Measurements from ENCODE around the gene LIX1L.

Gene LIX1L

GRCh38 chr1:145897969-145898368, 59.8 kb downstream of the LIX1L start:
- no peak for DNase-seq (ENCODE audit: low read depth in 2 of 3, low spot score in 2 of 3)

GRCh38 chr1:145895471-145895870, 62.3 kb downstream of the LIX1L start:
- no peak for DNase-seq (ENCODE audit: low read depth in 2 of 3, low spot score in 2 of 3)

- DNase-seq (ENCODE audit: low read depth in 2 of 3, low spot score in 2 of 3) = no peak
Measured at GRCh38 chr1:145893306-145894055, 64.3 kb downstream of the LIX1L start.

GRCh38 chr1:145892486-145893087, 65.2 kb downstream of the LIX1L start:
- DNase-seq (ENCODE audit: low read depth in 2 of 3, low spot score in 2 of 3) = no peak

GRCh38 chr1:145891587-145892485, 66.0 kb downstream of the LIX1L start:
- peak in 1 of 3 experiments; percentile 8 for DNase-seq (ENCODE audit: low read depth in 2 of 3, low spot score in 2 of 3)

- DNase-seq (ENCODE audit: low read depth in 2 of 3, low spot score in 2 of 3) = no peak
Measured at GRCh38 chr1:145891143-145891542, 66.7 kb downstream of the LIX1L start.

- DNase-seq (ENCODE audit: low read depth in 2 of 3, low spot score in 2 of 3) = no peak
Measured at GRCh38 chr1:145889722-145890121, 68.1 kb downstream of the LIX1L start.

GRCh38 chr1:145887631-145888030, 70.2 kb downstream of the LIX1L start:
- no peak for DNase-seq (ENCODE audit: low read depth in 2 of 3, low spot score in 2 of 3)

GRCh38 chr1:145886816-145887215, 71.0 kb downstream of the LIX1L start:
- DNase-seq (ENCODE audit: low read depth in 2 of 3, low spot score in 2 of 3) = no peak

GRCh38 chr1:145886390-145886789, 71.4 kb downstream of the LIX1L start:
- DNase-seq (ENCODE audit: low read depth in 2 of 3, low spot score in 2 of 3) = no peak

GRCh38 chr1:145885738-145886287, 72.0 kb downstream of the LIX1L start, which contains the start of gene ANKRD35:
Gene ANKRD35, minus strand, starts transcription at chr1:145885866. Its CDS starts 108 bp downstream, at chr1:145885758.
- DNase-seq (ENCODE audit: low read depth in 2 of 3, low spot score in 2 of 3) = peak; percentile 62 to 73 (median 65)

GRCh38 chr1:145884675-145885074, 73.1 kb downstream of the LIX1L start:
- DNase-seq (ENCODE audit: low read depth in 2 of 3, low spot score in 2 of 3) = no peak
